AG04449 (cell line): Measurements from ENCODE around the gene SLC31A2.
"Not testable (repeated sequence)": the region's sequence is repeated elsewhere in the genome, so short reads cannot be mapped to it uniquely, and the experiment has no call there.

Source experiments
- CTCF ChIA-PET: fragments of 350-600 bp; formaldehyde crosslinking; extraction: SDS; loops from one replicate; lab custom pipeline; 2021; ENCODE audit warnings: antibody characterized with exemption; lab: Yijun Ruan, JAX
- POLR2A ChIA-PET: fragments of 400-600, 350-600 bp; formaldehyde crosslinking; extraction: SDS; loops from one replicate; lab custom pipeline; 2020; ENCODE audit warnings: antibody characterized with exemption, inconsistent platforms; lab: Yijun Ruan, JAX
- DNase-seq: peaks from one replicate; pipeline ENCODE4 v3.0.0-alpha.2; 2010; ENCODE audit warnings: low read depth, low spot score
- H3K4me3 ChIP-seq: 2 replicates; pipeline ENCODE4 v1.5.1; 2011; ENCODE audit warnings: low read depth, mild to moderate bottlenecking, control low read depth, low read length
- TF ChIP-seq, protein P1 (sequence below): IDR thresholded peaks from one replicate; pipeline ENCODE4 v1.5.1; 2011; ENCODE audit warnings: mild to moderate bottlenecking, moderate library complexity, low read length, control low read depth, inconsistent platforms; ENCODE audit not compliant: insufficient read depth; ENCODE audit errors: missing control alignments

The SLC31A2 gene, protein sequence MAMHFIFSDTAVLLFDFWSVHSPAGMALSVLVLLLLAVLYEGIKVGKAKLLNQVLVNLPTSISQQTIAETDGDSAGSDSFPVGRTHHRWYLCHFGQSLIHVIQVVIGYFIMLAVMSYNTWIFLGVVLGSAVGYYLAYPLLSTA

DNA sequence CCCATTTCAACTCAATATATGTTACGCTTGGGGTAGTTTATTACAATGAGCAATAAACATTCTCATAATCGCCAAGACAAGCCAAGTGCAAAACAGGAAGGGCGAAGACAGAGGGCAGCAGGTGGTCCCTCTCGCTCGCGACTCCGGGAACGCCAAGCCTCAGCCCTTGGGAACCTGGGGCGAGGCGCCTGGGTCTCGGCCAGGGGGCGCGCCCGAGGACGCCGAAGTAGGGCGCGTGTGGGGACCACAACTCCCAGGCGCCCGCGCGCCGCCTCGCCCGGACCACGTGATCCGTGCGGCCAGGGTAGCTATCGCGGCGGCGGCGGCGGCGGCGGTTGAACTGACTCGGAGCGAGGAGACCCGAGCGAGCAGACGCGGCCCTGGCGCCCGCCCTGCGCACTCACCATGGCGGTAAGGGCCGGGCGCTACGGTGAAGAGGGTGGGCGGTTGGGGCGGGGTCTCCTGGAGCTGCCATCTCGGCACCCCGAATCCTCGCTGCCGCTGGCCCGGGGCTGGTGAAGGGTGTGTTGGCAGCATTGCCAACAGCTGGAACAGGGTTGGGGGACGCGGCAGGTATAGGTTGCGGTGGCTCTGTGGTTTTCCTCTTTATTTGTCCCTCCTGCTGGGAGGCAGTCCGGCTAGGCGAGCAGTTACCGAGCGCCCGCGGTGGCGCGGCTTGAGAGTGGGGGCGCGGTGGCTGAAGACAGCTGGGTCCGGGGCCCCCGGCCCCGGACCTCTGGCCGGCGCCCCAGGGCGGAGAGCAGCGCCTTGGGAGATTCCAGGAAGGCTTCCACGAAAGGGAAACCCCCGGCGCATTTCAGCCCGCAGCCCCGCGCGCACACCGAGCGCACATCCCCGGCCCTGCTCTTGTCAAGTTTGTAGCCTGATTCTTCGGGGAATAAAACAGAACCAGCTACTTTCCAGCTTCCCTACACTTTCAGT lies at the start of gene SLC31A2:
Gene SLC31A2, plus strand, starts transcription at position 338 of the 942 bp plus-strand sequence. Its CDS starts 68 bp downstream, at position 406.
- ChIA-PET POLR2A (interaction anchor here (0.6 to 1.1 kb wide), 4 partner anchors 11 to 259 kb away, joined by 3 read pairs; partner anchors contain the start of genes C9orf43, FKBP15, POLE3 and SLC31A1), CTCF (interaction anchor here (0.8 to 1.5 kb wide), 6 partner anchors 11 to 228 kb away, joined by 3 to 5 read pairs (median 3); no protein-coding TSS in a partner anchor)
- TF ChIP-seq, protein P1, sequence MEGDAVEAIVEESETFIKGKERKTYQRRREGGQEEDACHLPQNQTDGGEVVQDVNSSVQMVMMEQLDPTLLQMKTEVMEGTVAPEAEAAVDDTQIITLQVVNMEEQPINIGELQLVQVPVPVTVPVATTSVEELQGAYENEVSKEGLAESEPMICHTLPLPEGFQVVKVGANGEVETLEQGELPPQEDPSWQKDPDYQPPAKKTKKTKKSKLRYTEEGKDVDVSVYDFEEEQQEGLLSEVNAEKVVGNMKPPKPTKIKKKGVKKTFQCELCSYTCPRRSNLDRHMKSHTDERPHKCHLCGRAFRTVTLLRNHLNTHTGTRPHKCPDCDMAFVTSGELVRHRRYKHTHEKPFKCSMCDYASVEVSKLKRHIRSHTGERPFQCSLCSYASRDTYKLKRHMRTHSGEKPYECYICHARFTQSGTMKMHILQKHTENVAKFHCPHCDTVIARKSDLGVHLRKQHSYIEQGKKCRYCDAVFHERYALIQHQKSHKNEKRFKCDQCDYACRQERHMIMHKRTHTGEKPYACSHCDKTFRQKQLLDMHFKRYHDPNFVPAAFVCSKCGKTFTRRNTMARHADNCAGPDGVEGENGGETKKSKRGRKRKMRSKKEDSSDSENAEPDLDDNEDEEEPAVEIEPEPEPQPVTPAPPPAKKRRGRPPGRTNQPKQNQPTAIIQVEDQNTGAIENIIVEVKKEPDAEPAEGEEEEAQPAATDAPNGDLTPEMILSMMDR: peak; percentile 39

GRCh38 chr9:113105345-113105744 lies 45.5 kb upstream of the SLC31A2 start:
- H3K4me3 ChIP-seq, POLR2A ChIA-PET, CTCF ChIA-PET, DNase-seq: not testable (repeated sequence)

More for the DNA sequence above, at the start of gene SLC31A2:
- no peak for DNase-seq
- H3K4me3 ChIP-seq: peak within 1 kb of the TSS; percentile 88

DNA sequence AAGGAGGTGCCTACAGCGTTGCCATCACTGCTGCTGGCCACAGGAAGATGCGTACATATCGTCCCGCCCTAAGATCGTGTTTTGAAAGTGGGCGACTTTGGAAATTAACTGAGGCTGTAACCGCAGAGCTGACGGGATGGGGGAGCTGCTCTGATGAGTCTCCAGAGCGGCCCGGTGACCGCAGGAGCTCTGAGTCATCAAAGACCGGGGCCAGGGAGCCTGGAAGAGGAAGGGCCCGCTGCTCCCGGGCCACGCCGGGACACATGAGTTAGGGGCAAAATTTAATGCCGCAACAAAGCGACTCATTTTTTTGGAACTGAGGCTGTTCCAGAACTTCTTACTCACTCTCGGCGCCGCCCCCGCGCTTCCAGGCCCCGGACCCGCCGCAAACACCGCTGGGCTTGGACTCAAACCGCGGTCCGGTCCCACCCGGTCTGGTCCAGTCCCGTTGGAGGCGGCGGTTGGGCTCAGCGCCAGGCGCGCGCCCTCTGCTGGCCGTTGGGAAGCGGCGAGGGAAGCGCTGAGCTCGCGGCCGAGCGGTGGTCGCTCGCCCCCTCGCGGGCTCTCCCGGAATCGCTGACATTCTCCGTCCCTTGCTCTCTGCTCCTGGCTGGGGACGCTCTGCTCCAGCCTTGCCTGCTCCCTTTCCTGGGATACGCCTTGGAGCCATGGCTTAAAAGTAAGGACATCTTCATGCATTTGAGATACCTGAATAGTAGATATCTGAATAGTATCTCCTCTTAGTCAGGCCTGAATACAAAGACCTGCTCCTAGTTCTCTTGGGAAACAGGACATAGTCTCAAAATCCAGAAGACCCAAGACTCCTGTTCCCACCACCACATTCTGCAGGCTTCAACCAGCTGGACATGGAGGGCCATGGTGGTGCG lies 39.5 kb upstream of the SLC31A2 start:
- DNase-seq, POLR2A ChIA-PET, H3K4me3 ChIP-seq: not testable (repeated sequence)
- CTCF ChIA-PET: interaction anchor here (0.7 to 2.1 kb wide), 18 partner anchors 11 to 546 kb away, joined by 3 to 18 read pairs (median 3); partner anchors contain the start of genes FKBP15 and SLC31A1

DNA sequence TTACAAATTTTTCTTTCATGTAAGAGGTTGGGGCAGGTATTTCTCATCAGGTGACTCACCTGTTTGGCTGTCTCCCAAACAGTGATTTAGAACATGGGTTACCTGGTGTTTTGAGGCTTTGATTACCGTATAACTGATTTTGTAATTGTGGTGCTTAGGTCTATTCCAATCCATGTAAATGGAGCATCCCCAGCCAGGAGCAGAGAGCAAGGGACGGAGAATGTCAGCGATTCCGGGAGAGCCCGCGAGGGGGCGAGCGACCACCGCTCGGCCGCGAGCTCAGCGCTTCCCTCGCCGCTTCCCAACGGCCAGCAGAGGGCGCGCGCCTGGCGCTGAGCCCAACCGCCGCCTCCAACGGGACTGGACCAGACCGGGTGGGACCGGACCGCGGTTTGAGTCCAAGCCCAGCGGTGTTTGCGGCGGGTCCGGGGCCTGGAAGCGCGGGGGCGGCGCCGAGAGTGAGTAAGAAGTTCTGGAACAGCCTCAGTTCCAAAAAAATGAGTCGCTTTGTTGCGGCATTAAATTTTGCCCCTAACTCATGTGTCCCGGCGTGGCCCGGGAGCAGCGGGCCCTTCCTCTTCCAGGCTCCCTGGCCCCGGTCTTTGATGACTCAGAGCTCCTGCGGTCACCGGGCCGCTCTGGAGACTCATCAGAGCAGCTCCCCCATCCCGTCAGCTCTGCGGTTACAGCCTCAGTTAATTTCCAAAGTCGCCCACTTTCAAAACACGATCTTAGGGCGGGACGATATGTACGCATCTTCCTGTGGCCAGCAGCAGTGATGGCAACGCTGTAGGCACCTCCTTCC lies 37.9 kb upstream of the SLC31A2 start:
- DNase-seq, H3K4me3 ChIP-seq, POLR2A ChIA-PET: not testable (repeated sequence)
- CTCF ChIA-PET: interaction anchor here (0.6 to 2.1 kb wide), 20 partner anchors 10 to 545 kb away, joined by 3 to 18 read pairs (median 4); partner anchors contain the start of genes ALAD, FKBP15 and SLC31A1

DNA sequence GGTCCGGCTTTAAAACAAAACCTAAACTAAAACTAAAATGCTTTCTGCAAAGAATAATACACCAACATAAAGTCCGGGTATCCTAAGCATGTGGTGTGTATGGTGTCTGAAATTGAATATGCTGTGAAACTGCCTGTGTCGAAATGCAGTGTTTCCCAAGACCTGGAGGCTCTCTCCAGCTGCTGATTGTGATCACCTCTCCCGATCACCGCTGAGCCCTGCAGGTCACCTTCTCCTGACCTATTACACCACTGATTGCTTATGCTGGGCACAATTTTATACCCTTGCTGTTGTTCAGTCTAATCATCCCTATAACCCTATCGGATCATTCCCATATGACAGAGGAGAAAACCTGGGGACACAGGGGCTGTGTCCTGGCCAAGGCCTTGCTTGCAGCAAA lies 32.0 kb upstream of the SLC31A2 start:
- H3K4me3 ChIP-seq, POLR2A ChIA-PET, CTCF ChIA-PET, DNase-seq: not testable (repeated sequence)

- ChIA-PET POLR2A (no interaction called here), CTCF (interaction anchor here (1.0 kb wide), 1 partner anchor 13 kb away, joined by 4 read pairs; no protein-coding TSS in a partner anchor)
- TF ChIP-seq, protein P1: no peak
- no peak for DNase-seq
- H3K4me3 ChIP-seq: no peak overlapping the region
Measured at GRCh38 chr9:113125386-113126035, 25.3 kb upstream of the SLC31A2 start.

GRCh38 chr9:113129466-113129865 lies 21.3 kb upstream of the SLC31A2 start:
- CTCF ChIA-PET: no interaction called here
- H3K4me3 ChIP-seq: no peak overlapping the region
- TF ChIP-seq, protein P1: no peak
- POLR2A ChIA-PET: no interaction called here
- no peak for DNase-seq
